ENCODE data around the gene ATOSA. TPM values are rescaled to one million over a fixed set of nuclear protein-coding genes. Genes with fewer than 3 reads are reported as not detected.

The ATOSA gene
- total and polyA plus RNA-seq, 2 donors (not counting 1 experiment from before 2014, with no cell fraction given) = 14.1 to 26.9 TPM

- Histone ChIP-seq H3K4me1 (ENCODE audit: control insufficient read depth, extremely low read depth, insufficient read depth, low read length) (peaks cover 2% of the 10 kb centered on the region), H2AFZ (ENCODE audit: low read length) (no peak overlapping the region), H4K20me1 (ENCODE audit: control insufficient read depth, extremely low read depth, insufficient read depth, low read length) (no peaks in the 10 kb centered on the region), H3K27me3 (ENCODE audit: control insufficient read depth, insufficient read depth, low read length) (no peaks in the 10 kb centered on the region), H3K79me2 (ENCODE audit: control insufficient read depth, insufficient read depth, low read length) (no peaks in the 10 kb centered on the region), H3K4me3 (replicated peaks in 1 of 4; ENCODE audit: control extremely low read depth in 1 of 4, insufficient read depth in 1 of 4, low read depth in 3 of 4, low read length in 4 of 4) (no peak overlapping the region), H3K27ac (ENCODE audit: insufficient read depth, low read length) (no peak overlapping the region), H3K4me2 (ENCODE audit: extremely low read depth, insufficient read depth, low read length) (no peak overlapping the region), H3K9me3 (ENCODE audit: control insufficient read depth, insufficient read depth, low read depth, low read length) (no peaks in the 10 kb centered on the region), H3K36me3 (ENCODE audit: control insufficient read depth, insufficient read depth, low read length) (no peaks in the 10 kb centered on the region), H3K9ac (ENCODE audit: insufficient read depth, low read length) (no peak overlapping the region)
- no peak for TF ChIP-seq EZH2 (IDR thresholded peaks at IDR 0.05; ENCODE audit: low read length, missing control alignments)
- TF ChIP-seq, protein P1, sequence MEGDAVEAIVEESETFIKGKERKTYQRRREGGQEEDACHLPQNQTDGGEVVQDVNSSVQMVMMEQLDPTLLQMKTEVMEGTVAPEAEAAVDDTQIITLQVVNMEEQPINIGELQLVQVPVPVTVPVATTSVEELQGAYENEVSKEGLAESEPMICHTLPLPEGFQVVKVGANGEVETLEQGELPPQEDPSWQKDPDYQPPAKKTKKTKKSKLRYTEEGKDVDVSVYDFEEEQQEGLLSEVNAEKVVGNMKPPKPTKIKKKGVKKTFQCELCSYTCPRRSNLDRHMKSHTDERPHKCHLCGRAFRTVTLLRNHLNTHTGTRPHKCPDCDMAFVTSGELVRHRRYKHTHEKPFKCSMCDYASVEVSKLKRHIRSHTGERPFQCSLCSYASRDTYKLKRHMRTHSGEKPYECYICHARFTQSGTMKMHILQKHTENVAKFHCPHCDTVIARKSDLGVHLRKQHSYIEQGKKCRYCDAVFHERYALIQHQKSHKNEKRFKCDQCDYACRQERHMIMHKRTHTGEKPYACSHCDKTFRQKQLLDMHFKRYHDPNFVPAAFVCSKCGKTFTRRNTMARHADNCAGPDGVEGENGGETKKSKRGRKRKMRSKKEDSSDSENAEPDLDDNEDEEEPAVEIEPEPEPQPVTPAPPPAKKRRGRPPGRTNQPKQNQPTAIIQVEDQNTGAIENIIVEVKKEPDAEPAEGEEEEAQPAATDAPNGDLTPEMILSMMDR (conservative IDR thresholded peaks at IDR 0.05 in 1 of 2, IDR thresholded peaks at IDR 0.05 in 1 of 2; ENCODE audit: low read depth in 1 of 2, low read length in 2 of 2) = no peak
- DNase-seq (ENCODE audit: low read depth in 2 of 2) = no peak
These were observed 4.4 kb upstream of the ATOSA start for GRCh38 chr15:52683580-52683979.

DNA sequence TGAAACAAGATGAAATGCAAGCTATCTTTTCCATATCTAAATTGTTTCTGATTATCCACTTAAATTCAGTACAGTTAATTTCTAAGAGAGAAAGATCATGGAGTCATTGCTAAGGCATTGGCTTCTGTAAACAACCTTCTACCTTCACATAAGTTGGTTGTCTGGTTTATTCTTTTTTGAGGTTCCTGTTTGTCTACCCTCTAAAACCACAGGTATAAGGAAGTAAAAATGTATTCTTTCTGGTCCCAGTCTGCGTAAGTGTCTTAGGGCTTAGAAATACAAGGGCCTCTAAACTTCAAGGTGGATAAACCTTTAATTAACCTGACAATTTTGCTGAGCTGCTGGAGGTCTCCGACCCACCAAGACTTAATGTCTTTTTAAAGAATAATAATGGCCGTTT lies 3.6 kb upstream of the ATOSA start:
- Histone ChIP-seq H2AFZ (ENCODE audit: low read length) (no peak overlapping the region), H4K20me1 (ENCODE audit: control insufficient read depth, extremely low read depth, insufficient read depth, low read length) (no peaks in the 10 kb centered on the region), H3K36me3 (ENCODE audit: control insufficient read depth, insufficient read depth, low read length) (no peaks in the 10 kb centered on the region), H3K27ac (ENCODE audit: insufficient read depth, low read length) (no peak overlapping the region), H3K4me1 (ENCODE audit: control insufficient read depth, extremely low read depth, insufficient read depth, low read length) (peaks cover 2% of the 10 kb centered on the region), H3K9ac (ENCODE audit: insufficient read depth, low read length) (no peak overlapping the region), H3K27me3 (ENCODE audit: control insufficient read depth, insufficient read depth, low read length) (no peaks in the 10 kb centered on the region), H3K4me2 (ENCODE audit: extremely low read depth, insufficient read depth, low read length) (no peak overlapping the region), H3K79me2 (ENCODE audit: control insufficient read depth, insufficient read depth, low read length) (no peaks in the 10 kb centered on the region), H3K9me3 (ENCODE audit: control insufficient read depth, insufficient read depth, low read depth, low read length) (no peaks in the 10 kb centered on the region), H3K4me3 (replicated peaks in 1 of 4; ENCODE audit: control extremely low read depth in 1 of 4, insufficient read depth in 1 of 4, low read depth in 3 of 4, low read length in 4 of 4) (no peak overlapping the region)
- DNase-seq (ENCODE audit: low read depth in 2 of 2) = no peak
- TF ChIP-seq EZH2 (IDR thresholded peaks at IDR 0.05; ENCODE audit: low read length, missing control alignments) = no peak
- TF ChIP-seq, protein P1 (conservative IDR thresholded peaks at IDR 0.05 in 1 of 2, IDR thresholded peaks at IDR 0.05 in 1 of 2; ENCODE audit: low read depth in 1 of 2, low read length in 2 of 2) = no peak

DNA sequence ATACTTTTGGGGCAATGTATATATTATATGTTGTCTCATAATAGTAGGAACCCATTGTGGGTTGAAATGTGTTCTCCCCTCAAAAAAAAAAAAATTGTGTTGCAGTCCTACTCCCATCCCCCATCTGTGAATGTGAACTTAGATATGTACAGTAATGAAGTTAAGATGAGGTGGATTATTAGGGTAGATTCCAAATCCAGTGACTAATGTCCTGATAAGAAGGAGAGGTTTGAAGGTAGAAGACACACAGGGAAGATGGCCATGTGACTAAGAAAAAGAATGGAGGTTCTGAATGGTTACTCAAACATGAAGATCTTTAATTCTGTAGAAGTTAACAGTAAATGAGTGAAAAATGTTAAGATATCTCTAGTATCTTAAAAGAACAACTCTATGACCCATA lies 3.0 kb upstream of the ATOSA start:
- Histone ChIP-seq H3K27me3 (ENCODE audit: control insufficient read depth, insufficient read depth, low read length) (no peaks in the 10 kb centered on the region), H3K9ac (ENCODE audit: insufficient read depth, low read length) (no peak overlapping the region), H3K4me3 (replicated peaks in 1 of 4; ENCODE audit: control extremely low read depth in 1 of 4, insufficient read depth in 1 of 4, low read depth in 3 of 4, low read length in 4 of 4) (no peak overlapping the region), H3K79me2 (ENCODE audit: control insufficient read depth, insufficient read depth, low read length) (no peaks in the 10 kb centered on the region), H3K27ac (ENCODE audit: insufficient read depth, low read length) (no peak overlapping the region), H2AFZ (ENCODE audit: low read length) (no peak overlapping the region), H3K4me2 (ENCODE audit: extremely low read depth, insufficient read depth, low read length) (no peak overlapping the region), H3K36me3 (ENCODE audit: control insufficient read depth, insufficient read depth, low read length) (no peaks in the 10 kb centered on the region), H3K4me1 (ENCODE audit: control insufficient read depth, extremely low read depth, insufficient read depth, low read length) (peaks cover 2% of the 10 kb centered on the region), H4K20me1 (ENCODE audit: control insufficient read depth, extremely low read depth, insufficient read depth, low read length) (no peaks in the 10 kb centered on the region), H3K9me3 (ENCODE audit: control insufficient read depth, insufficient read depth, low read depth, low read length) (no peaks in the 10 kb centered on the region)
- no peak for DNase-seq (ENCODE audit: low read depth in 2 of 2)
- TF ChIP-seq EZH2 (IDR thresholded peaks at IDR 0.05; ENCODE audit: low read length, missing control alignments) = no peak
- TF ChIP-seq, protein P1 (conservative IDR thresholded peaks at IDR 0.05 in 1 of 2, IDR thresholded peaks at IDR 0.05 in 1 of 2; ENCODE audit: low read depth in 1 of 2, low read length in 2 of 2) = no peak
